HG03025 (cell line): ENCODE results near the gene EHF.

Experiments
- ATAC-seq: cut with Tn5 transposase; IDR thresholded peaks from one replicate; pipeline ENCODE4 v1.9.1; 2021; ENCODE audit warnings: mild to moderate bottlenecking, moderate library complexity; ENCODE audit not compliant: unreplicated experiment, low FRiP score

The EHF gene

DNA sequence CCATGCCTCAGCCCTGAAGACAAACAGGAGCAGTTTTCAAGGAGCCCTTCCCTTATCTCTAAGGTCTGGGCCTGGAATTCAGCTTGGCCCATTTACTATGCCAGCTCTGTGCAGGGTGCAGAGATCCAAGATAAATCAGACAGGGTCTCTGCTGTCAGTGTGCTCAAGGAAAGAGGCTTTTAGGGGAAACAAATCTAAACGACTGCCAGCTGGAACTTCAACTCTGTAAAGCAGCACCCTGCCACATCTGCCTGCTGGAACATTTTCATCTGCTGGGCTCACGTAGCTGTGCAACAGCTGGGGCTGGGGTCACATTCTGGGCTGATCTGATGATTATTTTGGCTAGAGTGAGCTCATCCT, 19.8 kb upstream of the EHF start:
- no peak for ATAC-seq

DNA sequence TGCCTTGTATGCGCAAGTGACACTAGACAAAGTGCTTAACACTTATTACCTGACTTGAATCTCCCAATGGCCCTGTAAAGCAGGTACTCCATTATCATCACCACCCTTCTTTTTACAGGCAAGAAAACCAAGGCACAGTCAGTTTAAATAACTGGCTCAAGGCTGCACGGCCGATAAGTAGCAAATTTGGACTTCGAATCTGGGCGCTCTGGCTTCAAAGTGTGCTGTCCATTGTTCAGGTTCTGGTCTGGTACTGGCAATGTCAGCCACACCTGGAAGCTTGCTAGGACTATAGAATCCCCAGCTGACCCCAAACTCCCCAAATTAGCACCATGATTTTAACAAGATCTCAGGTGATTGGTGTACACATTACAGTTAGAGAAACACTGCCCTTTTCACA, 19.3 kb upstream of the EHF start:
- no peak for ATAC-seq

DNA sequence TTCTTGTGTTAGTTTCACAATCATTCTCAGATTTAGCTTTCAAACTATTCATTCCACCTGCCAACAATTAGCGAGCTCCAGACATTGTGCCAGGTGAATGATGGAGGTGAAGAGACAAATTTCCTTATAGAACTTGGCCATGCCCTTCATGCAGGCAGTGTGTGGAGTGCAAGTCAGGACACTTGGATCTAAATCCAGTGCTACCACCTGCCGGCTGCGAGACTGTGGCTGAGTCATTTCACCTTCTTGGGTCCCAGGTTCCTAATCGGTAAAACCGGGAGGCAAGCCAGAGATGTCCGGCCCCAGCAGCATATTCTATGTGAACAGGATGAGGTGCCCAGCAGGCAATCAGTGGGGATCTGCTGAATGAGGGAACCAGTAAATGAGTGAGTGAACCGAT, 18.6 kb upstream of the EHF start:
- no peak for ATAC-seq

DNA sequence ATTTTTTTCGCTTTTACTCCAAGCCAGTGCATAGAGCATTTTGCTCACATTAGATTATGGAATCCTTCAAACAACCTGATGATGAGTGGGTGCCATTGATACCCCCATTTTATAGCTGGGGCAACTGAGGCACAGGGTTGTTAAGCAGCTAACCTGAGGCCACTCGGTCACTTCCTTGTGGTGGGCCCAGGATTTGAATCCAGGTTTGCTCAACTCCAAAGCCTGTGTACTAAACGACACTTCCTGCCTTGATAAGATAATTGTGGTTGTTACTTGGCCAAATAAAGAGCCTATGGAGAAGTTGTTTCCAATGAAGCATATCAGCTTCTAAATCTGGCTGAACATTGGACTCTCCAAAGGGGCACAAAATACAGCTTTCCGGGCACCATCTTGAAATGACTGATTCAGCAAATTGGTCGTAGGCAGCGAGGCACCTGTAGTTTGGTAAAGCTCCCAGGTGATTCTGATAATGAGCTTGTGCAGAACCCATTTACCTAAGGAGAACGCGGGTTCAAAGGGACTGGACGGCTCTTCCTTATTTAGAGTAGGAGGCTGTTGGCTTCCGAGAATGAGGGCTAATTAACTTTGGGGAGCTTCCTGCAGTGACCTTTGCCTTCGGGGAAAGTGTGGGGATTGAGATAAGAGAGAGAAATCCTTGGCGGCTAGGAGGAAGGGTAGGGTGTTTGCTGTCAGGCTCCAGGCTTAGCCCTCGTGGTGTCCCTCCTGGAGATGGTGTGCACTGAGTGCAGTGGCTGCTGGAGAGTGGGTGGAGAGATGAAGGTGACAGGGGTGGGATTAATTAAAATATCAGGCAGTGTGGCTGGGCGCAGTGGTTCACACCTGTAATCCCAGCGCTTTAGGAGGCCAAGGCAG, 17.5 kb upstream of the EHF start:
- ATAC-seq, result no peak

DNA sequence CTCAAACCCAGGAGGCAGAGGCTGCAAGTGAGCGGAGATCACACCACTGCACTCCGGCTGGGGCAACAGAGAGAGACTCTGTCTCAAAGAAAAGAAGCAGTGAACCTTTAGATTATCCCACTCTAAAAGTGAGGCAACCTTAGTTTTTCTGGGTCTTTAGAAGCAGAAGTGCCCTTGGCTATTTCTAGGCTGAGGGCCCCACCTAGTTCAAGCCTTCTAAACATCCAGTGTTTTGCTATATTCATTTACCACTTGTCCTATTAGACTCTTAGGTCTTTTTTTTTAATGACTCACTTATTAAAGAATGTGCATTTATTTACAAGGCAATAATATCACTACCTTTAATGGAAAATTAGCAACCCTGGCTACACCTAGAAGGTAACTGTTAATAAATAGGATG, 16.7 kb upstream of the EHF start:
- ATAC-seq, result no peak

DNA sequence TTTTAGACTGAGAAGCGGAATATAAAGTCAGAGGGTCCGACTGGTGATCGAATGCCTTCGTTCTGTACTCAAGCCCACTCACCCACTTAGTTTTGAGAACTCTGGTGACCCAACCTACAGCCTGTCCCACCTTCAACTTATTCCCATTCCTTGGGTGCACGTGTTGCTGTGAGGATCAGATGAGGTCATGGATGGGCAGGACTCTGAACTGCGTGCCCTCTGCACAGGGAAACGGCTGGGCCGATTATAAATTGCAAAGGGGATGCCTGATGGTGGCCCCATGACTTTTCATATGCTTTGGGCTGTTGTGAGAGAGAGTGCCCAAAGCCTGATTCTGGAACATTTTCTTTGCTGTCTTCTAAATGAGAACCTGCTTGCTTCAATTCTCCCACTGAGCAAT, 16.0 kb upstream of the EHF start:
- ATAC-seq, result no peak

DNA sequence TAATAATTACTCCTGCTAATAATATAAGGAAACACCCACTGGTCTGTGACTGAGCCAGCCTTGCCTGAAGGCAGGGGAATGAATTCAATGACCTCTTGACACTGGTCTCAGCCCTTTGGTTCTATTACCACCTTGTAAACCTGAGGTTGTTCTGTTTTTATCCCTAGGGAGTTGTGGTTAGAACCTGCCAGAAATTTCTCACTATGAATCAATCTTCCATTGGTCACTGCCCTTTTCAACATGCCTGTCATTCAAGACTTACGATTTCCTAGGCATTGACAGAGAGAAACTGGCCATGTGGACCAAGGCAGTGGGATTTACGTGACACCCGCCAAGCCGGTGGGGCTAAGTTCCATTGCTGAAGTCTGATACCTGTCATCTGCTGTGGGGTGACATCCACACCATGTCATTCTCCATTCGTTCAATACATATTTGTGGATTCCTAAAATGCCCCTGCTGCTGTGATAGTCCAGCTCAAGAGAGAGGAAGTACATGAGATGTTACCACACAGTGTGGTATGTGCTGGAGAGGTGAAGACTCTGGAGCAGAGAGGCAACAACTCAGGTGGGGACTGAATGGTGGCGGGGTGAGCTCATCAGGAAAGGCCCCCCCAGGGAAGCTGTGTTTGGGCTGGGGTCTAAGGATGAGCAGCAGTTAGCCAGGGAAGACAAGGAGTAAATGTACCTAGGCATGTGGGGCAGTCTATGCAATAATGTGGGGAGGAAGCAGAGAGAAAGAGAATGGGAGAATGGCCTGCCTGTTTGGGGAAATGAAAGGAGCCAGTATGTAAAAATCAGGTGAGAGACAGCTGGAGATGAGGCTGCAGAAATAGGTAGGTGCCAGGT, 15.2 kb upstream of the EHF start:
- no peak for ATAC-seq

DNA sequence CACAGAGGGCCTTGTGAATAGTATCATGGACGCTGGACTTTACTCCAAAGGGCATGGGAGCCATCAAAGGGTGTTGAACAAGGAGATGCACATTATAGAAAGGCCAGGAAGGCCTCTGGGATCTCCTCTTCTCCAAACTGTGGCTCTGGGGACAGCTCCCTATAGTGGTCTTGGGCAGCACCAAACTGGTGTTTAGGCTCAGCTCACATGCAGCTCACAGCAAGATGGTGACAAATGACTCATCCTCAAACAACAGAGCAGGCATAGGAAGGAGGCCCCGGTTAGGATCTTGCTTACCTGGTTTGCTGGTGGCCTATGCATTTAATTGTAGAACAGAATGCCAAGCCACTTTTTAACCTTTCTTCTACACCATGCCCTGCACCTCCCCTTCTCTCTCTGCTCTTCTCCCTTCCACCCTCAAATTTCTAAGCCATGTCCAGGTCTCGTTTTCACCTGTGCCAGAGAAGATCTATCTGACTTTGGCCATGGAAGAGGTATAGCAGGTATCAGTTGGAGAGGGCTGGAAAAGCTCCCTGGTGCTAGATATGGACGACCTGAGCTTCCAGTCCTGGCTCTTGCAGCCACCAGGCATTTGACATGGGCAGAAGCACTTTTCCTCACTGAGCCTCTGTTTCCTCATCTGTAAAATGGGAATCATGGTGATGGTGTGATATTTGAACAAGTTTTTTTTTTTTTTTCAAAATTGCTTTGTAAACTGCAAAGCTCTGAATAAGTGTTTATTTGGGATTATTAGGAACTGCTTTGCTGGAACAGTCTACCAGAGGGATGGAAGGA, 14.4 kb upstream of the EHF start:
- no peak for ATAC-seq

DNA sequence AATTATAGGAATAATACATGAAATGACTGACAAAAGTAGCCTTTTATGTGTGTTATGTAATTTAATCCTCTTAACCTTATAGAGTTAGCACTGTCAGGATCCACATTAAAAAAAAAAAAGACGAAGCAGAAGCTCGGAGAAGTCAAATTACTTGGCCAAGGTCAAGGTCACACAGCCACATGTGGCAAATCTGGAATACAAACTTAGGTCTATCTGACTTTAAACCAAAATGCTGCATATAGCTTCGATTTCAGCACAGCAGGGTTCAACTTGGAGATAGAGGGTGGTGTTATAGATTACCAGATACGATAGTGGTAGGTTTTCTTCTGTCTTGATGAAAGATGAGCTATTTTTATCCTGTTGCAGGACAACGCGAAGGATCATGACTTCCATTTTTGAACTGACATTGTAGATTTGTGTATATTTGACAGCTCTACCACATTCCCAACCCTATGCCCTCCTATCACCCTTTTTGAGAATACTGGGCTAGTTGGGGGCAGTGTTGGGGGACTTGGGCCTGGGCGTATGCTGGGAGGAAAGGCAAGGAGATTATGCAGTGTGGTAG, 11.6 kb upstream of the EHF start:
- ATAC-seq, result no peak

DNA sequence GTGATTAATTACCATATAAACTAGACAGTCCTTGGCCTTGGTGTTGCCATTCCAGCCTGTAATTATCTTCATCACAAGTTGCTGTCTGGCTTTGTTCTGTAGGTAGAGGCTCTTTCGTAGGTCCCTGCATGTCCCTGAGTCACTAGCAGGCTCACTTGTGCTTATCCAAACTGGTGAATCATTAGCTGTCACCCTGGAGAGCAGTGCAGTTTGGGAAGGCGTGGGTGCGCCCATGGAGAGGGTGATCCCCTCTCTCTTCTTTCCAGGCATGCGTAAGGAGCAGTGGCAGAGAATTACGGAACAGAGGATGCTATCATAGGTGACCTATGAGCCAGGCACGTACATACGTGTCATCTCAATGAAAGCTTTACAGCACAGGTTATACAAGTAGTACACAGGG, 11.0 kb upstream of the EHF start:
- no peak for ATAC-seq

DNA sequence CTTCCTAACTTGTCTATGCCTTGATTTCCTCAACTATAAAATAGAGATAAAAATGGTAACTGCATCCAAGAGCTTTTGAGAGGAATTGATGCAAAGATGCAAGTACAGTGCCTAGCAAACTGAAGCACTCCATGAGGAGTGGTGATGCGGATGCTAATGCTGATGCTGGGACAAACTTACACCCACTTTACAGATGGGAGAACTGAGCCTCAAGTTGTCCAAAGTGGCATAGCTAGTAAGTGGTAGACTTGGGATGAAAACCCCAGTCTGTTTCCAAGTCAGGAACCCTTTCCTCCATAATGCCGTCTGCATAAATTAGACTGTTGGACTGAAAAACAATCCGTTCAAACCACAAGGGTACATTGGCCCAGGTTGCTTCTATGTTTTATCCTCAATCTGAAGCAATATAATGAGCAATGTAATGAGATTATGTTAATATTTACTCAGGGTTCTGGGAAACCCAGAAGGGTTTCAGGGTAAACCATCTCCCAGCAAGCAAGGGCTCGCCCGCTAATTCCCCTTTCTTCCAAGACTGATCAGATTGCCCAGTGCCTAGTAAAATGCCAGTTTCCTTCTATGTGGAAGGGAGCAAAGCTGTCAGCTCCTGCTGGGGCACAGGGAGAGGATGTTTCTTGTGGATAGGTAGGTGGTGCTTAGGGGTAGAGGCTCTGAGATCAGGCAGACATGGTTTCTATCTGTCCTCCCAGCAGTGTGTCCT, 10.4 kb upstream of the EHF start:
- no peak for ATAC-seq

DNA sequence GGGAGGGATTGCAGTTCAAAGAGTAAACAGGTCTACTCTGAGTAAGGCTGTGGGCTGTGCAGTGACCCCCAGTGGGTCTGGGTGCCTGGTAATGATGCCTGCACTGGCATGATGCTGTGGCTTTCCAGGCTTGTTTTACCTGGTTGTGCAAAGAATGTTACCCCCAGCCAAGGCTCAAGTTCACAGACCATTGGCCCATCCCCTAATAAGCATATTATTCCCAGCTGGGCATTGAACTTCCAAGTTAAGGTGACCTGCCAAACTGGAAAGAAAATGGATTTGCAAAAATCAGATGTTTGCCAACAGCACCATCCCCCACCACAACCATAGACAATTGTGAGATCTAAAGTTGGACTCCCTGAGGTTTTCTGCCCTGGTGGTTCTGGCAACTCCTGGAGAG, 7.9 kb upstream of the EHF start:
- no peak for ATAC-seq

DNA sequence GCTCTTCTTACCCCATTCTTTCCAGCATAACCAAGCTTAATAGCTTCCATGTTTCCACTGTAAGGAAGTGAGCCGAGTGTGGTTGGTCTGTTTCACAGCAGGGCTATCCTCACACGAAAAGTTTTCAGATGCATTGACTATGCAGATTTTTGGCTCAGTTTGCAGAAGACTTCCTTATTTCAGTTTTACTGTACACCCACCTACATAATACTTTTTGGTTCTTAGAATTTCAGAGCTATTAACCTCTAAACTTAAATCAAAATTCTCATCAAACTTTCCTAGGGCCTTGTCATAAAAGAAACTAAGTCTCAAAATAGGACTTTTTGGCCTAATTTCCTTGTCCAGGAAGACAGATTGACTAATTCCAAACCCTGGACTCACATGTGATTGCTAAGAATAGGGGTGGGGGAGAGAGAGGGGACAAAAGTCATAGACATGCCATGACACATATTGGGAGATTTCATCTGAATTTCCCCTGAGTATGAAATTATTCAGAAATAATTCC, 7.3 kb upstream of the EHF start:
- ATAC-seq, result peak; percentile 78

DNA sequence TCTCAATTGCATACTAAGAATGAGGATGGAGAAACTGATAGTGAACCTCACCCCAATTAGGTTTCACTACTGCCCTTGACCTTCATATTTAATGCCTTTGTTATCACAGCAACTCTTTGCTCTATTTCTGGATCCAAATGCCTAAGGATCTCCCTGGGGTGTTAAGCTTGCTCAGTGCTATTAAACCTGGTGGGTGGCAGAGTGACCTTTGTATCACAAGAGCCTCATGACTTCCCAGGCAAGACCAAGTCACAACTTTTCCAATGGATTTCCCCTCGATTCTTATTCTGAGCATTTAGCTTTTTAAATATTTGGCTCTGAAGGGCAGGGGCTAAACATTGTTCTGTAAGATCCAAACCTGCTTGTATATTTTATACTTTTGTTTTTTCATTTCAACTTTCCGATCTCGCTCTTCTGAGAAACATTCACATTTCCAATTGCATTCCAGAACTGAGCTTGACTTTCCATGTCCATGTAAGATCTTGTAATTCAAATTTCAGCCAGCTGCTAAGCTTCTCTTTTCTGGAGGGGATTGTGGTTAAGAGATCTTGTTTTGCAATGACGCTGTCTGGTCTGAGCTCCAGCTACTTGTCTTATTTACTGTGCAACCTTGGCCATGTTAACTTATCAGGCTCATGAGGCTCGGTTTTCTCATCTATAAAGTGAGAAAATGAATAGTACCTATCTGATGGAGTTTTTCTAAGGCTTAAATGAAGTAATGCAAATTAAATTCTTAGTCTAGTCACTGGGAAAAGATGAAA, 6.4 kb upstream of the EHF start:
- ATAC-seq, result peak; percentile 55

DNA sequence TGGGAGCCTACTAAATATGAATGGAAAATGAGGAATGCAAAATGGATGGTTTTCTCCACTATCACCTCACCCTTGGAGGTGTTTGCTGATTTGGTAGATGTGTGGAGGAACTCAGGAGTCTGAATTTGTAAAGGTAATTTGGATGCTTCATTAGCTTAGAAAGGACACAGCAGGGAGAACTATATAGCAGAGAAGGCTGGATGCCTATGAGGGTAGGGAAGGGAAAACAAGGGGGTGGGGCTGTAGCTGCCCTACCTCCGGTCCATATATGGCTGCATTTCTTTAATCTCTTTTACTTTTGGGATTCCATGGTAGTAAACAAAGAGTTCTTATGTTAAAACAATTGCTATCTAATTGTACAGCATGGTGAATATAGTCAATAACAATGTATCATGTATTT, 4.8 kb upstream of the EHF start:
- no peak for ATAC-seq

DNA sequence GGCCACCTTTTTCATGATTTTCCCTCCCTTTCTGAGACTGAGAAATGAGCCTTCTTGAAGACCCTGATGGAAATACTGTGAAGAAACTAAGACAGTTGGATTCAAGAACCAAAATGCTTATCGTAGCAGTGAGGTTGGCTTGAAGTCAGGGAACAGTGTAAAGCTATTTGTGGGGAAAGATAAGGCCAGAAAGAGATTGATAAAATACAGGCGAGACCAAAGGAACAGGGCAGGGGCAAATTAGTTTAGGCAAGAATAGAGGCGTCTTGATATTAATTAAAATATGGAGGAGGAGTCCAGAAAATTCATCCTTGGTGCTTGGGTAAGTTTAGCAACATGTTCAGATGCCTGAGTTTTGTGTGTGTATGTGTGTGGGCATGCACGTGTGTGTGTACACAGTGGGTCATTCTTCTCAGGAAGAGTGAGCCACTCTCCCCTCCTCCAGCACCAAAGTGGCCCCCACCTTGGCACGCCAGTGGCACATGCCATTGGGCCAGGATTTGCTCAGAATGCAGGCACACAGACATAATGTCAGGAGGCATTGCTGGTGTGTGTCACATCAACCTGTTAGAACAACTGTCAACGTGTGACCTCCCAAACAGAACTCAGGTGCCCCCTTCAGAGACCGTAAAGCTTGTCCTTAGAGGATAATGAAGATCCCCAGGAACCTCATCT, 3.9 kb upstream of the EHF start:
- ATAC-seq, result no peak

DNA sequence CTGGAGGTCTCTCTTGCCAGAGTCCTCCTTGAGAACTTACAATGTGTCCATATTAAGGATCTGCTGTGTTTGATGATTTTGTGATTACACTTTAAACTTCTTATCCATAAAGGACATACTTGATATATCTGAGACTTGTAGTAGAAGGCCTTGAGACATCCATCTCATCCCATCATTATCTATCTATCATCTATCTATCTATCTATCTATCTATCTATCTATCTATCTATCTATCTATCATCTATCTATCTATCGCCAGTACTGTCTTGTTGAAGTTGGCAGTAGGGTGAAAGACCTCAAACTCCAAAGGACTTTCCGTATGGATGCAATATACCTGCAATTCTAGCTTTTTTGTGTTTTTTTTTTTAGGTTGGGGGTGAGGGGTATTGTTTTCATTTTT, 2.5 kb upstream of the EHF start:
- no peak for ATAC-seq

DNA sequence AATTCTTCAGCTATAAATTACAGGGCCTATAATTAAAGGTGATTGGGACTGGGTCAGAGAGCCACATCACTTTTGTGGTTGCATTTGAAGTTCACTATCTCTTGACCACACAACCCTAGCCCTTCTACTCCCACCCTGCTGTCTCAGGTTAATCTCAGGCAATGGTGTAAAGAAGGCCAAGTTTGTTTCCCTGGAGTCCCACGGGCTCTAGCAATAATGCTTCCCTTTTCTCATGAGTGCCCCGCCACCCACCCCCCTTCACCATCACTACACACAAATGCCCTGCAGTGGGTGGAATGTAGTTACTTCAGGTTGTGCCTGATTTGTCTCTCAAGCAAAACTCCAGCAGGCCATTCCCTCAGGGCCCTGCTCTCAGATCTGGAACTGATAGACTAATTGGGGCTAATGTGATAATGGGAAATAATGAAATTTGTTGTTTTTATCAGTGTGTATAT, 1.8 kb upstream of the EHF start:
- no peak for ATAC-seq

DNA sequence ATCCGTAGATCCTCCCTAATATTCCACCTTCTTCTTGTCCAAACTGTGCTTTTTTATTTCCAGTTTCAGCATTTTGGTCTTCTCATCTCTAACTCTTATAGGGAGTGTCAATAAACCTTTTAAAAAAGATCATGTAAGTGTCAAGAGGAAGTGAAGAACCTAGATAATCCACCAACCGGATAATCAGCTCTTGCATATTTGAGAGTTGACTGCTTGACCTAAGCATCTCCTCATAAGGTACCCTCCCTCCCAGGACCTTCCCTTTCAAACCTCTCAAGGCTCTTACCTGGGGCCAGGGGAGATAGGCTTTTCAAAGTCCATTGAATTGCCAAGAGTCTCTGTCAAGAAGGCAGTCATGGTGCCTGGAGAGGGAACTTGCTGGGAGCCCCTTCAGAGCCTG, 691 bp upstream of the EHF start:
- ATAC-seq, result no peak
